Fibroblast of lung (primary cell): ENCODE data around the gene HAO1. TPM values are rescaled to one million over a fixed set of nuclear protein-coding genes. Genes with fewer than 3 reads are reported as not detected.

Experiments
- DNase-seq, 2 donors: peaks; one replicate each; pipeline versions ENCODE4 v3.0.0 to v3.0.0-alpha.2; 2010; ENCODE audit warnings: low read depth in 2 of 2
- H2AFZ ChIP-seq: 2 replicates; pipeline ENCODE4 v1.5.1; 2012; ENCODE audit warnings: low read length, control low read depth, inconsistent platforms
- H3K27ac ChIP-seq: 2 replicates; pipeline ENCODE4 v1.5.1; 2011; ENCODE audit warnings: low read length, control low read depth; ENCODE audit not compliant: insufficient read depth
- H3K27me3 ChIP-seq: 2 replicates; pipeline ENCODE4 v1.5.1; 2011; ENCODE audit warnings: mild to moderate bottlenecking, low read length; ENCODE audit not compliant: control insufficient read depth, insufficient read depth
- H3K36me3 ChIP-seq: 2 replicates; pipeline ENCODE4 v1.5.1; 2011; ENCODE audit warnings: low read length; ENCODE audit not compliant: control insufficient read depth, insufficient read depth
- H3K4me1 ChIP-seq: 2 replicates; pipeline ENCODE4 v1.5.1; 2011; ENCODE audit warnings: low read length; ENCODE audit not compliant: control insufficient read depth, insufficient read depth; ENCODE audit errors: extremely low read depth
- H3K4me2 ChIP-seq: 2 replicates; pipeline ENCODE4 v1.5.1; 2011; ENCODE audit warnings: low read length, control low read depth; ENCODE audit not compliant: insufficient read depth; ENCODE audit errors: extremely low read depth
- H3K4me3 ChIP-seq, 4 experiments: fragments of 200-600 bp in 1 of 4; sonication (generic) in 1 of 4; replicated peaks in 1 of 4; 2 replicates each; pipeline ENCODE4 v1.5.1; 2011 to 2016; ENCODE audit warnings: low read length in 4 of 4, low read depth in 3 of 4, mild to moderate bottlenecking in 3 of 4, control low read depth in 2 of 4, inconsistent platforms in 1 of 4, mixed read lengths in 1 of 4; ENCODE audit not compliant: insufficient read depth in 1 of 4; ENCODE audit errors: control extremely low read depth in 1 of 4
- H3K79me2 ChIP-seq: 2 replicates; pipeline ENCODE4 v1.5.1; 2012; ENCODE audit warnings: mild to moderate bottlenecking, low read length, inconsistent platforms; ENCODE audit not compliant: control insufficient read depth, insufficient read depth
- H3K9ac ChIP-seq: 2 replicates; pipeline ENCODE4 v1.5.1; 2011; ENCODE audit warnings: mild to moderate bottlenecking, low read length, control low read depth; ENCODE audit not compliant: insufficient read depth
- H3K9me3 ChIP-seq: 2 replicates; pipeline ENCODE4 v1.5.1; 2012; ENCODE audit warnings: low read depth, low read length; ENCODE audit not compliant: control insufficient read depth, insufficient read depth
- H4K20me1 ChIP-seq: 2 replicates; pipeline ENCODE4 v1.5.1; 2011; ENCODE audit warnings: low read length; ENCODE audit not compliant: control insufficient read depth, insufficient read depth; ENCODE audit errors: extremely low read depth
- CTCF ChIP-seq, 2 donors: IDR thresholded peaks in 1 of 2; conservative IDR thresholded peaks in 1 of 2; 1 replicate in 1 of 2; 2 replicates in 1 of 2; pipeline ENCODE4 v1.5.1; 2011 to 2012; ENCODE audit warnings: low read length in 2 of 2, control low read depth in 1 of 2, inconsistent platforms in 1 of 2, low read depth in 1 of 2, mild to moderate bottlenecking in 1 of 2
- EZH2 ChIP-seq: IDR thresholded peaks from 2 replicates; pipeline ENCODE4 v1.5.1; 2012; ENCODE audit warnings: low read length, control low read depth, mild to moderate bottlenecking; ENCODE audit errors: missing control alignments
- polyA minus RNA-seq: library from RNA; depleted of rRNA, polyadenylated mRNA; stranded (reverse); fragments of >200 nt; gene quantifications from 2 replicates; pipeline ENCODE4 v1.2.3, GENCODE V29; 2011; ENCODE audit warnings: low replicate concordance
- polyA plus RNA-seq, 2 donors: library from polyadenylated mRNA; depleted of rRNA in 1 of 2; stranded (reverse) in 1 of 2; unstranded in 1 of 2; fragments of >200 nt; gene quantifications; 2 replicates each; pipeline ENCODE4 v1.2.1, GENCODE V29; 2011 to 2012; ENCODE audit warnings: missing spikeins in 1 of 2
- total RNA-seq: library from RNA; depleted of rRNA; stranded (reverse); fragments of >200 nt; gene quantifications from 2 replicates; pipeline ENCODE4 v1.2.1, GENCODE V29; 2014

HAO1 gene
- total RNA-seq: not detected in 2 replicates
- not detected in 2 replicates for polyA plus RNA-seq
- not detected in 2 replicates for polyA plus RNA-seq (2012)
- polyA minus RNA-seq: not detected in 2 replicates

GRCh38 chr20:7940341-7940740 lies at the start of gene HAO1:
TSS of gene HAO1 (minus strand) at chr20:7940458. CDS start at chr20:7940422, 36 bp downstream.
- Histone ChIP-seq H4K20me1 (no peaks in the 10 kb centered on the region), H3K4me1 (no peaks in the 10 kb centered on the region), H3K4me3 (no peak within 1 kb of the TSS), H3K9ac (no peak within 1 kb of the TSS), H3K36me3 (no peaks in the 10 kb centered on the region), H3K4me2 (no peak within 1 kb of the TSS), H3K27me3 (no peaks in the 10 kb centered on the region), H3K27ac (no peak within 1 kb of the TSS), H3K9me3 (no peaks in the 10 kb centered on the region), H2AFZ (no peak within 1 kb of the TSS), H3K79me2 (no peaks in the 10 kb centered on the region)
- TF ChIP-seq EZH2 (no peak), CTCF (conservative IDR thresholded peaks at IDR 0.05 in 1 of 2, IDR thresholded peaks at IDR 0.05 in 1 of 2; ENCODE audit: low read depth in 1 of 2, low read length in 2 of 2) (no peak)
- no peak for DNase-seq

- Histone ChIP-seq H3K79me2 (no peaks in the 10 kb centered on the region), H2AFZ (no peak overlapping the region), H3K27me3 (no peaks in the 10 kb centered on the region), H3K4me3 (no peak overlapping the region), H3K36me3 (no peaks in the 10 kb centered on the region), H3K9ac (no peak overlapping the region), H3K4me1 (no peaks in the 10 kb centered on the region), H4K20me1 (no peaks in the 10 kb centered on the region), H3K27ac (no peak overlapping the region), H3K9me3 (no peaks in the 10 kb centered on the region), H3K4me2 (no peak overlapping the region)
- DNase-seq: peak in 1 of 2 donors; percentile 10
- no peak for TF ChIP-seq EZH2
- TF ChIP-seq CTCF (conservative IDR thresholded peaks at IDR 0.05 in 1 of 2, IDR thresholded peaks at IDR 0.05 in 1 of 2; ENCODE audit: low read depth in 1 of 2, low read length in 2 of 2): no peak
These were observed 49.1 kb upstream of the HAO1 start for GRCh38 chr20:7989379-7989778.

GRCh38 chr20:7985916-7986315 lies 45.7 kb upstream of the HAO1 start:
- TF ChIP-seq CTCF (conservative IDR thresholded peaks at IDR 0.05 in 1 of 2, IDR thresholded peaks at IDR 0.05 in 1 of 2; ENCODE audit: low read depth in 1 of 2, low read length in 2 of 2) (no peak), EZH2 (no peak)
- no peak for DNase-seq
- Histone ChIP-seq H2AFZ (no peak overlapping the region), H4K20me1 (no peaks in the 10 kb centered on the region), H3K9ac (no peak overlapping the region), H3K4me1 (no peaks in the 10 kb centered on the region), H3K79me2 (no peaks in the 10 kb centered on the region), H3K9me3 (no peaks in the 10 kb centered on the region), H3K27ac (no peak overlapping the region), H3K36me3 (peaks cover 2% of the 10 kb centered on the region), H3K4me2 (no peak overlapping the region), H3K4me3 (no peak overlapping the region), H3K27me3 (no peaks in the 10 kb centered on the region)
